H4 (cell line): Measurements from ENCODE around the gene ZNF593OS. TPM values are rescaled to one million over a fixed set of nuclear protein-coding genes. Genes with fewer than 3 reads are reported as not detected.

Source experiments
- DNase-seq: peaks from one replicate; pipeline ENCODE4 v3.0.0-alpha.2; 2015; ENCODE audit warnings: low spot score
- total RNA-seq: library from RNA; depleted of rRNA; stranded (reverse); fragments of >200 nt; shearing (Covaris generic); gene quantifications from 2 replicates; pipeline ENCODE4 v1.2.3, GENCODE V29; 2014

ZNF593OS gene
- total RNA-seq, 1 experiment from 2014 or later: not detected

DNA sequence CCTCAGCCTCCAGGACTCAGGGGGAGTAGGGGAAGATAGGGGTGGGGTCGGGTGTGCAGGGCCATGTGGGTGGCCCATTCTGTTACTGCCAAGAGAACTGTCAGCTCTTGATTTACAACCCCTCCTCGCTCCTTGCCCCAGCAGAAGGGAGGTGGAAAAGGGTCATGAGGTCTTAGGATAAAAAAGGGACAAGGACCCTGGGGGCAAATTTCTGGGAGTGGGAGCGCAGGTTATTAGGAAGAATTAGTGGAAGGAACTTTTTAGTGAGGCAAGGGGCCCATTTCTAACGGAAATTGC lies 11.9 kb downstream of the ZNF593OS start:
- DNase-seq: no peak

DNA sequence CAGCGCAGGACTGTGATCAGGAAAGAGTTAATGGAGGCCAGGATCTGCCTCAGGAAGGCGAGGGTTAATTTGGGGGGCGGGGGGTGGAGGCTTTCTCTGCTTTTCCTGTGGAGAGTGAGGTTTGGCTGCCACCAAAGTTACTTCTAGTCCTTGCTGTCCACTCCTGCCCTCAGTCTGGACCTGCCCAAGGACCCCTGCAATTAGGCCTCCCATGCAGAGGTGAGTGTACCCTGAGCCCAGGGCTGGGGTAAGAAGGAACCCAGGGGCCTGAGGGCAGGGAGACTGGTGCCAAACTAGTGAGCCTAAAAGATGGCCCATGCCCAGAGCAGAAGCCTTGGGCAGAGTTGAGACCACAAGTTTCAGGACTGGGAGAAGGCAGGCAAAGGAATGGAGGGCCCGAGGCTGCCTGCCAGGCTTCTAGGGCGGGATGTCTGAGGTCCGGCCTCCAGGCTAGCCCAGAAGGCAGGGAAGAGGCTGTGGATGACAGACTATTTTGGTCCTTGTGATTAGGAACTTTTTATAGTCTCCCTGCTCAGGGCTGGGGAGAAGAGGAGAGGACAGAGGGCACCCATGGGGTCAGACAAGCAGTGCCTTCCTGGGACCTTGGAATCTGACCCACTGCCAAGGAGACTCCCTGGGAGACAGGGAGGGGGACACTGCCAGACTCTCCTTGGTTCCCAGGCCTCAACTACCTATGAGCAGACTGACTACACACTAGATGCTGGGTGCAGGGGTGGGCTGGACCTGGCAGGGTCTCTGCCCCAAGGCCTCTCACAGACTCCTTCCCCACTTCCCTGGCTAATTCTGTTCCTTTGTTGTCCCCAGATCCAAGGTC lies 12.5 kb downstream of the ZNF593OS start, which contains the start of gene FAM110D:
TSS of gene FAM110D (plus strand) at position 172 of the 835 bp plus-strand sequence. CDS start 2,213 bp downstream, outside the sequence.
- DNase-seq: no peak

DNA sequence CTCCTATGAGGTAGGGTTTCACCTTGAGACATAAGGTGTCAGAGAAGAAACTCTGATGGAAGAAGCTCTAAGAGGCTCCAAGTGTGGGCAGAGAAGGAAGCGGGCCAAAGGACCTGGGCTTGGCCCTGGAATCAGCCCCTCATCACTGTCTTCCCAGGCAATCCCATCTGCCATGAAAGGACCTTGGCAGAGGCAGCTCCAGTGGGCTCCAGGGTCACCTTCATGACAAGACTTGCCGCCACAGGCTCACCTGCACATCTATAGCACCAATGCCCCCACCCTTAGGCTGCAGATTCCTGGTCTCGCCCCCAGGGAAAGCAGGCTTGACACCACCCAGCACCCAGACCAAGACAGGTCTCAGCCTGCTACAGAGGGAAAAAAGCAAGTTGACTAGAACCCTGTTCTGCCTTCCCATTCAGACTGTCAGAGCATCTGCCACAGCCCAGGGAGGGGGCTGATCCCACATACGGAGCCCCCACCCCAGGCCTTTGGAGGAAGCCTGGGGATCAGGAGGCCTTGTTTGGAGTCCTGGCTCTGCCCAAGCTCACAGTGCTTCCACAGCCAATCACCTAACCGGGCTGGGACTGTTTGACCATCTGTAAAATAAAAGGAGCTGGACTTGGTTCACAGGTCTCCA lies 13.2 kb downstream of the ZNF593OS start:
- DNase-seq: no peak

DNA sequence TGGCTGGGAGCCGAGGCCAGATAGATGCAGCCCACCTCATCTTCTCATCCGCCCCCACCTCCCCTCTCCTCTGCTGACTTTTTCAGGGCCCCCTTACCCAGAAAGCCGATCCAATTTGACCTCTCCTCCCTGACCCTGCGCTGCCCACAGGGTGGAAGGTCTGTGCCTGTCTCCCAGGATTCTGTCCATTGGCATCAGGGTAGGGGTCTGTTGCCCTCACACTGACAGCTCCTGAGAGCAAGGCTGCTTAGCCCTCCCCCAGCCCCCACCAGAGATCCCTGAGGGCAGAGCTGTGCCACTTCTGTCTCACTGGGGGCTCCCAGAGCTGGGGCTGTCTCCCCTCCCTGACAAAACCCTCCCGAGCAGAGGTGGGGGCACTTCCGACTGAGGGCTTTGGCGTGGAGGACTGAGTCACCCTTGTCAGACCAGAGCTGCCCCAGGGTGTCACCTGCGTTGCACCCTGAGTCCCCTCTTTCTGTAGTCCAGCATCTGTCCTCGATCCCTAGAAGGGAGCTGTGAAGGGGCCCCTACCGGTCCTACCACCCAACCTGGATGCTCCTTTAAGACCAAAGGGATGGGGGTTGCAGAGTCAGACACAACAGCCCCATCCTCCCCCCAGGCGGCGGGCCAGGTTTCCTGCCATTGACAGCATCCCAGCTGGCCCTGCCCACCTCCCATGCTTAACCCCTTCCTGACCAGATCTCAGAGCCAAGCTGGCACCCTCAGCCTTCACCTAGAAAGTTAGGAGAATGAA lies 15.2 kb downstream of the ZNF593OS start:
- no peak for DNase-seq

DNA sequence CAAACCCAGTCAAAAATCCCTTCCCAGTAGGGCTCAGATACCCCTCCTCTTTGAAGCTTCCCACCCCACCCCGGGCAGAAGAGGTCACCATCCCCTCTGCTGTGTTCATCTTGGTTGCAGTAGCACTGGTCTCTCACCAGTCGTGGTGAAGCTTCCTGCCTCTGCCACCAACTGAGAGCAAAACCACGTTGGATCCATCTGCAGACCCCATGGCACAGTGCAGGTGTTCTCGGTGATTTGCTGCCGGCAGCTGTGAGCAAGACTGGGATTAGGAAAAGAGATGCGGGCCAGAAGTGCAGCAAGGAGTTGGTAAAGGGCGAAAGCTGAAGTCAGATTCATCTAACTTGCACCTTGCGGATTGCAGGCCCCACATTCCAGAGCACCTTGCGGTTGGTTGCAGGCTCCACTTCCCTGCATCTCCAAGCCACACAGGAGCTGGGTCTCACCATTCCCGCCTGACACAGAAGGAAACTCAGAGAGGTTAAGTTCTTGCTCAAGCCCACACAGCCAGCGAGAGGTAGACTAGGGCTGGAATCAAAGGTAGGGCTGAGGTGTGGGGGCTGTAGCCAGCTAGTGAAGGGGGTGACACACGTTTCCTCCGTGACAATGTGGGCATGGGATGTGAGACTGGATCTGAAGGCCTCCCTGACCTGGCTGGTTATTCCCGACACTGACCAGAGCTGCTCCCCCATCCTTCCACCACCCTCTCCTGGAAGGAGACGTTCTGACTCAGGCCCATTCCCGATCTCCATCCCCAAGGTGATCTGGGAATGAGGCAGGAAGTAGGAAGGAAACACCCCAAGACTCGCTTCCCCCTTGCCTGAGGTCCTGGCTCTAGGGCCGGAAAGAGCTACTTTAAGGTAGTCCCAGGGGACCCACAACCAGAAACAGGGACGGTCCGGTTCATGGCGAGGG lies 16.0 kb downstream of the ZNF593OS start:
- DNase-seq: no peak

DNA sequence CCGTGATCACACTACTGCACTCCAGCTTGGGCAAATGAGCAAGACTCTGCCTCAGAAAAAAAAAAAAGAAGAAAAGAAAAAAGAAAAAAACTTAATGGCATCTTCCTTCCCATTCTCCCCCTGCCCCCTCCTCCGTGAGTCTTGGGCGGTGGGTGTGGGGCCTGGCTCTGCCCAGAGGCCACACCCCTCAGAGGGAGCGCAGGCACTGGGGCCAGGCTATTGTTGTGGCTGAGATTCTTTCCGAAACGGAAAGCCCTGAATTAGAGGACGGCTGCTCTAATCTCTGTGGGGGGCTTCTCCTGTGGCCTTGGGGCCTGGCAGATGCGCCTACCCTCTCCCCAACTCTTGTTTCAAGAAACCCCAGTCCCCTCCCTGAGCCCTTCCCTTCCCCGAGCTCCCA lies 16.9 kb downstream of the ZNF593OS start:
- DNase-seq: no peak

DNA sequence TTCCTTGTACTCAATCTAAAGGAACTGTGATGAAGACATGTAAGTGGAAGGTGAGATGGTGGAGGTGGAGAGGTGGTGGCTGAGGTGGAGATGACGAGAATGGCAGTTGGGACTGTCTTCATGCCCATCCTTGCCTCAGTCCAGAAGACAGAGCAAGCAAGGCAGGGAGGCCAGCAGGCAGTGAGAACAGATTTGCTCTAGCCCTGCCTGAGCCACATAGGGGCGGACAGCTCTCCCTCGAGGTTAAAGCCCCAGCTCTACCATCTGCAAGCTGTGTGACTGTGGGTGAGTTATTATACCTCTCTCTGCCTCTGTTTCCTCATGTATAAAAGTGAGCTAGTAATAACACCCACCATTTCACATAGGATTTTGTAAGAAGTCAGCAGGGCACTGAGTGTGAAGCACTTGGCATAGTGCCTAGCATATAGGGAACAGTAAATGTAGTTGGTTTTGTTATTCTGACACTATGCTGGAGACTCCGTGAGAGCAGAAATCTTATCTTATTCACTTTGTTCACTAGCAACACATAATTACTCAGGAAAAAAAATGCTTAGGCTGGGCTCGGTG lies 17.6 kb downstream of the ZNF593OS start:
- no peak for DNase-seq

DNA sequence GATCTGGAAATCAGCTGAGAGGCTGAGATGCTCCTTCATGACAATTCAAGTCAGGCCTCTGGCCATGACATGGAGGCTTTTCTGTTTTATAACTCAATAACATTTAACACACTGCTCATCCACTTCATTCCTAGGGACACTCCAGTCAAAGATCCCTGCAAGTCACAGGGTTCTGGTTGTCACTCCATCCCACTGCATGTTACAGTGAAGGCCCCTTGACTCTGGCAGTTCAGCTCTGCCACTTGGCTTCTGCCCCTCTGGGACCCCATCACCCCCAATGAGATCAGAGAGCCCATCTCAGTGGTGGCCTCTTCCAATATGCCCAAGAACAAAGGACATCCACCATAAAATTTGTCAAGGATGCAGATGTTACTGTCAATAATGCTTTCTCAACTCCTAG lies 22.7 kb downstream of the ZNF593OS start:
- no peak for DNase-seq

DNA sequence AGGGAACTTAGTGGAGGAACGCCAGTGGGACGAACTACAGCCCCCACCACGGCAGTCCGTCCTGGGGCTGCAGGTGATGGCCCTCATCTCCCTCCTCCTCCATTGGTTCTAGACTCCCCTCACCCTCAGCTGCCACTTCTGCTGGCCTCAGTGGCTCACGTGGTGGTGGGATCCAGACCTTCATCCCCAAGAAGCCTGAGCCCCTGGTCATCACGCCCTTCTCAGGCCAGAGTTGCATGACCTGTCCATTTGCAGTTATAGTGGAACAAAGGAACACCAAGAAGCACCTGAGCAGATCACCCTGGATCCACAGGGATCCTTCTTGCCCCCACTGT lies 25.7 kb downstream of the ZNF593OS start:
- DNase-seq: no peak

DNA sequence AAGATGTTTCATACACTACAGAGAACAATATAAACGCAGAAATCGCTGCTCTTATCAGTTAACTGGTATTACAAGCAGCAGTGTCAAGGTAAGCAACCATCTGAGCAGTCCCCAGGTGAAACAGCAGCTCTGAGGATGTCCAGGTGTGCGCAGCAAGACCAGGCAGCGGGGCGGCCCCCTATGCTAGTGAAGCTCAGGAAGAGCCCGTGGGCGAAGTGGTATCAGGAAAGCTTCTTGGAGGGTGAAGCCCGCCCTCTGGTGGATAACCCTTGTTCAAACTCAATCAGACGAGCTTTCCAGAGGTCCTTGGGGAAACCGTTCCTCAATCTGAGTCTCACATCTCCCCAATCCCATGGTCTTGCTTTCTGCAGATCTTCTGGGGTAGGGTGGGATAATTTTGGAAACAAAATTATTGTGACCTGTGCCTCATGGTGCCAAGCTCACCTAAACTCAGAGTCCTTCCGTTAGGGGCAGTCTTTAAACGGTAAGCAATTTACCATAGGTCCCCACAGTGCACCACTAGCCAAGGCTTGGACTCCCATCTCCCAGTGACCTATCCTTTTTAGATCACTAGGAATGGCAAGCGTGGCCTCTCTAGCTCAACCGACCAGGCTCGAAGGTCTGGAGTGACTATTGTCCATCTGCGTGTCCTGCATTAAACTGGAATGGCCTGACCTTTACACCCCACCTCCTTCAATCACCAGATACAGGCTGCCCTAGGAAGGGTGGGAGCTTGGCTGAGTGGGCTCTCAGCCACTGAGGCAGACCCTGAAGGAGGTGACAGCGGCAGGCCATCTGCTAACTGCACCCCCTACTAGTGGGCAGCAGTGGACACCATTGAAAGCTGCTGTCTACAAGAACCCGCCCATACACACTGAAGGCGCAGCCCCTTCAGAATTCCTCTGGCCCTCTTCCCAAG lies 26.3 kb downstream of the ZNF593OS start:
- peak; percentile 66 for DNase-seq

DNA sequence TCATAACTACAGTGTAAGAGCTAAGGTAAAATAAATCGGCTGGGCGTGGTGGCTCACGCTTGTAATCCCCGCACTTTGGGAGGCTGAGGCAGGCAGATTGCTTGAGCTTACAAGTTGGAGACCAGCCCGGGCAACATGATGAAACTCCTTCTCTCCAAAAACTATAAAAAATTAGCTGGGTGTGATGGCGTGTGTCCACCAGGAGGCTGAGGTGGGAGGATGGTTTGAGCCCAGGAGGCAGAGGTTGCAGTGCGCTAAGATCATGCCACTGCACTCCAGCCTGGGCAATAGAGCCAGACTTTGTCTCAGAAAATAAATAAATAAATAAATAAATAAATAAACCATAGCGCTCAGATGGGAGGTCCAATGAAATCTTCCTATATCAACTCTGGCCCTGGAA lies 29.5 kb downstream of the ZNF593OS start:
- DNase-seq: no peak

DNA sequence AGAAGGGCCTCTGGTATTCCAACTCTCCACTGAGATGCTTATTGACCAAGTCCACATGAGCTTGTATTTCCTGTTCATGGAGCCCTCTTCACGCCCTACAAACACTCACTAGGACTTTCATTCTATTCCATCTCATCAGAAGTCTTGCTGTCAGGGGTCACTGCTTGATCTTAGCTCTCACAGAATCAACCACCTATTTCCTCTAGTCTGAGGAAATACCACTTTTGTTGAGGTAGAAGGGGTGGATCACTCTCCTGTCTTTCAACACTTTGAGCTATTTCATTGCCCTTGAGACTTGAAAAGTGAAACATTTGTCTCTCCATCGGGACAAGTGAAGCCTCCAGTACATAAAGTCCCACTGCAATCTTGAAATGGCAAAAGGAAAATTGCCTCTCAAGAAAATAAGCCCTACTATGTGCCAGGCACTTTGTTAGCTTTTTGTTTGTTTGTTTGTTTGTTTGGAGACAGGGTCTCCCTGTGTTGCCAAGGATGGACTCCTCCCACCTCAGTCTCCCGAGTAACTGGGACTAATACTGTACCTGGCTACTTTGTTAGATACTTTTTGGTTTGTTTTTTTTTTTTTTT lies 32.6 kb downstream of the ZNF593OS start:
- no peak for DNase-seq

DNA sequence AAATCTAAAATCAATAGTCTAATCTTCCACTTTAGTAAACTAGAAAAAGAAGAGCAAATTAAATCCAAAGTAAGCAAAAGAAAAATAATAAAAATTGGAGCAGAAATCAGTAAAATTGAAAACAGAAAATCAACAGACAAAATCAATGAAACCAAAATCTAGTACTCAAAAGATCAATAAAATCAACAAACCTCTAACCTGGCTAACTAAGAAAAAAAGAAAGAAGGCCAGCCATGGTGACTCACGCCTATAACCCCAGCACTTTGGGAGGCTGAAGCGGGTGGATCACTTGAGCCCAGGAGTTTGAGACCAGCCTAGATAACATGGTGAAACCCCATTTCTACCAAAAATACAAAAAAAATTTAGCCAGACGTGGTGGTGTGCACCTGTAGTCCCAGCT lies 37.2 kb downstream of the ZNF593OS start:
- no peak for DNase-seq

DNA sequence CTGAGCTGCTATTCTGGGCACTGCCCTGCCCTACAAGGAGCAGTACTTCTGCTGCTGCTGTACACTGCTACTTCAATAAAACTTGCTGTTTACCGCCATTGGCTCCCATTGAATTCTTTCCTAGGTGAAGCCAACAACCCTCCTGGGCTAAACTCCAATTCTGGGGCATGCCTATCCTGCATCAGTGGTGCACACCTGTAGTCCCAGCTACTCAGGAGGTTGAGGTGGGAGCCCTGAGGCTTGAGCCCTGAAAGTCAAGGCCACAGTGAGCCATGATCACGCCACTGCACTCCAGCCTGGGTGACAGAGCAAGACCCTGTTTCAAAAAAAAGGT lies 38.8 kb downstream of the ZNF593OS start:
- DNase-seq: no peak

DNA sequence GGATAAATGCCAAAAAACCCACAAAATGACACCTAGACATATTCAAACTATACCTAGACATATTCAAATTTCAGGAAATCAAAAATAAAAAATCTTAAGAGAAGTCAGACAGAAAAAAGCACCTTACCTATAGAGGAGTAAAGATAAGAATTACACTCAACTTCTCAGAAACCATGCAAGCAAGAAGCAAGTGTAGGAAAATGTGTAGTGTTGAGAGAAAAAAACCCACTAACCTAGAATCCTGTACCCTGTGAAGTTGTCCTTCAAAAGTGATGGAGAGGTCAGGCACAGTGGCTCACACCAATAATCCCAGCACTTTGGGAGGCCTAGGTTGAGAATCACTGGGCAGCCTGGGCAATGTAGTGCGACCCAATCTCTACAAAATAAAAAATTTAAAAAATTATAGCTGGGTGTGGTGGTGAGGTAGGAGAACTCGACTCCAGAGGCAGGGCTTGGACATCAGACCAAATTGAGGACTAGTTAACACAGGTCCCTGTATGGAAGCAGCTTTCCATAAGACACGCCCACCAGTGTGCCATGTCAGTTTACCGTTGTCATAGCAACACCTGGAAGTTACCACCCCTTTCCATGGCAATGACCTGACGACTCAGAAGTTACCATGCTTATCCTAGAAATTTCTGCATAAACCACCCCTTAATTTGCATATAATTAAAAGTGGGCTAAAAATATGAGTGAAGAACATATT lies 39.4 kb downstream of the ZNF593OS start:
- DNase-seq: no peak

DNA sequence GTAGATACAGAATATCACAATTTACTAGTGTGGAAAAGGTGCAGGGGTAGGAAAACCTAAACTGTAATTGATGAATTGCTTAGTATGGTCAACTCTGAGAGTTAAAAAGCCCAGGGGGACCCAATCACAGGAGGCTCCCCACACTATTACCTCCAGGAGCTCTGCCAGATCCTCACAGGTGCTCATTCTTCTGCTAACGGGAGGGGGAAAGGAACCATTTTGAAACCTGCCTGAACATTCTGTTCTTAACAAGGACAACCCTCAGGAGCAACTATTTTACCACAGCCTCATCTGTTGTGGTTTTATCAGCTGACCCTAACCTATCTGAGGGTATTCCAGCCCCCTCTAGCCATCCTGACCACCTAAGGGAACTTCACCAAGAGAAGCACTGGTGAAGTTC lies 40.9 kb downstream of the ZNF593OS start:
- no peak for DNase-seq

DNA sequence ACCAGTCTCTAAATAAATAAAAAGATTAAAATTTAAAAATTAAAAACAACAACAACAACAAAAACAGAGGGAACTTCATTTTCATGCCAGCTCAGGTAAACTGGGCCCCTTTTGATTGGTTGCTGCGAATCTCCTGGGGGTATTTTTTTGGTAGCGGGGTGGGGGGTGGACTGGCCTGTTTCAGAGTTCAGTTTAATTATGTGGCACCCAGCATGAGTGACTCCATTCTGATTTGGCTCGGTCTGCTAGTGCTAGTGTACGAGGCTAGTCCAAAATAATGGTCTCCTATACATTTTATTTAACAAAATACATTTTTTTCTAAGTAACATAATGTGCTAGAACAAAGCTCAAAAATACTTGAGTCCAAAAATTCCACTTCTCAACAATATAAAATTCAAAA lies 41.9 kb downstream of the ZNF593OS start:
- no peak for DNase-seq

DNA sequence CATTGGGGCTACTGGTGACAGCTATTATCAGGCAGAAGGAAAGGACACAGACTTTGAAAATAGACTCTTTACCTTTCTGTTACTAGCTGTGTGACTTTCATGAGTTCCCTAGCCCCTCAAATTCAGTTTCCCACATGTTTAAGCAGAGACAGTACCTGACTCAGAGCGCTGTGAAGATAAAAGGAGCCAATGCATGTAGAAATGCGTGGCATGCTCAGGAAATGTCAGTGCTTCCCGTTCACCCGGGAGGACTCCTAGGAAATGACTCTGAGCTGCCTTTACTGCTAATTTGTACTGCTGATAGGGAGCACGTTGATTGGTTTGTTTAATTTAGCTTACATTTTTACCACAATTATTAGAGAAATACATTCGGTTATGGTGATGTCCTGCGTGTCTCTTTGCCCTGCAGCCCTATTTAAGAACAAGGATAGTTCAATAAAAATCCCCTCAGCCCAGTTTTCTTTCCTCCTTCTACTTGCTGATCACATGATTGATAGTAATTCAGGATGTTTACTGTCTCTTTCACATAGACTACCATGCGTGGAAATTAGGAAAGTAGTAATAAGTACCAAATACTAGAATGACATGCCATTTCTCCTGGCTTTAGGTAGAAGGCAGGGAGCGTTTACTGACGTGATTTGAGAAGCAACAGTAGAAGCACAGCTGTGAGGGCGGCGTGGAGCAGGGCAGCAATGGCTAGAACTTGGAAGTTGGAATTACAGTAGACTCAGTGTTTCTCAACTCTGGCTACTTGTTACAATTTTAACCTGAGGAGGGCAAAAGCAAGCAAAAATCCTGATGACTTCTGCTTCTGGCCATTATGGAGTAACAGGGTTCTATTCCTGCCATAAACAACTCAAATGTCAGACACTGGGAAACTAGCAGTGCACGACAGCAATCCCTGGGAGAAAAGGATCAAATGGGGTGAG lies 44.1 kb downstream of the ZNF593OS start:
- no peak for DNase-seq
